ENCODE results near the gene OR2T35.
"Not testable (repeated sequence)": the region's sequence is repeated elsewhere in the genome, so short reads cannot be mapped to it uniquely, and the experiment has no call there.

Gene OR2T35, protein sequence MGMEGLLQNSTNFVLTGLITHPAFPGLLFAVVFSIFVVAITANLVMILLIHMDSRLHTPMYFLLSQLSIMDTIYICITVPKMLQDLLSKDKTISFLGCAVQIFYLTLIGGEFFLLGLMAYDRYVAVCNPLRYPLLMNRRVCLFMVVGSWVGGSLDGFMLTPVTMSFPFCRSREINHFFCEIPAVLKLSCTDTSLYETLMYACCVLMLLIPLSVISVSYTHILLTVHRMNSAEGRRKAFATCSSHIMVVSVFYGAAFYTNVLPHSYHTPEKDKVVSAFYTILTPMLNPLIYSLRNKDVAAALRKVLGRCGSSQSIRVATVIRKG

DNA sequence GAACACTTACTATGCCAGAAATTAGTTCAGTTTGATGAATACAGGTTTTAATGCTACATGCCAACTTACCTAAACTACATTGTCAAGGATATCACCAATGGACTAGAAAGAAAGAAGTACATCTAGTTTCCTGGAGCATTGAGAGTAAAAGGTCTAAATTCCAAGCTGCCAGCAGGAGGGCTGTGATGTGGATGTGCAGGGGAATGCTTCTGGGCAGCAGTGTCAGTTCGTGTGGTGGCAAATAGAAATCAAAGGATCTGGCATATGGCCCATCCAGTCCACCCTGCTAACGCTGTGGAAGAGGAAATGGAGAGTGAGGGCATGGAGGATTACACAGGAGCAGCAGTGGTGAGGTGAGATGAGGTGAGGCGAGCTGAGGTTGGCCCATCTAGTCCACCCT lies at the start of gene OR2T35:
OR2T35 (minus strand) TSS at position 101 of the 400 bp plus-strand sequence. CDS start 6,020 bp downstream, outside the sequence.
- H3K4me2 ChIP-seq (ENCODE audit: insufficient read depth, low read length); H4K20me1 ChIP-seq (ENCODE audit: insufficient read depth, low read length); H3K9me3 ChIP-seq (ENCODE audit: insufficient read depth, low read length, severe bottlenecking); DNase-seq; H3K79me2 ChIP-seq (ENCODE audit: insufficient read depth, low read length); H3K4me1 ChIP-seq (ENCODE audit: insufficient read depth, low read length); H3K9ac ChIP-seq (ENCODE audit: low read depth, low read length); H2AFZ ChIP-seq (ENCODE audit: low read depth, low read length); H3K27ac ChIP-seq (ENCODE audit: low read length); H3K4me3 ChIP-seq (ENCODE audit: low read depth in 1 of 2, low read length in 2 of 2); H3K27me3 ChIP-seq (ENCODE audit: insufficient read depth, low read length, poor library complexity); H3K36me3 ChIP-seq (ENCODE audit: insufficient read depth, low read length); ATAC-seq (ENCODE audit: insufficient read depth, low read depth): not testable (repeated sequence)

DNA sequence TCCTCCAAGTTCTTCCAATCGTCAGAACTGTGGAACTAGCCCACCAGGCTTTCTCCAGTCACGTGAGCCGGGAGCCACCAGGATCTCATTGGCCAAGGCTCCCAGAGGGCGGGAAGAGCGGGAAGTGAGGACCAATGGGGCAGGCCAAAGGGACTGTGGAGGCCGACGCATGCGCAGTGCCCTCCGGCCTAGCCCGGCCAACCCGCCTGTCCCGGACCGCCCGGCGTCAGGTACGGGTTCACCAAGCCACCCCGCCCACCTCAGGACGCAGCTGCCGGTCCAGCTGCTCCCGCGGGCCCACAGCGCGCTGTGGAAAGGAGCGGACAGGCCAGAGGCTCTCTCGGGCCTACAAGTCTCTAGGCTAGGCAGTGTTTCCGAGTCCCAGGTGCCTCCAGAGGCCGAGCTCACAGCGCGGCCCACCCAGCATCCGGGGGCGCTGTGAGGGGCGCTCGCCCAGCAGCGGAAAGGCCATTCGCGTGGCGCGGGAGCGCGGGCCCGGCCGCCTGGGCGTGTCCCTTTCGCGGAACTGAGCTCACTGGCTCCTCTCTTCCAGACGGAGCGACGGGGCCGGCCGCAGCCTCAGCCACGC lies 46.6 kb upstream of the OR2T35 start:
- DNase-seq (no peak), ATAC-seq (ENCODE audit: insufficient read depth, low read depth) (no peak)
- Histone ChIP-seq H3K27ac (ENCODE audit: low read length) (no peak overlapping the region), H3K36me3 (ENCODE audit: insufficient read depth, low read length) (no peaks in the 10 kb centered on the region), H4K20me1 (ENCODE audit: insufficient read depth, low read length) (no peaks in the 10 kb centered on the region), H2AFZ (ENCODE audit: low read depth, low read length) (no peak overlapping the region), H3K27me3 (ENCODE audit: insufficient read depth, low read length, poor library complexity) (no peaks in the 10 kb centered on the region), H3K4me2 (ENCODE audit: insufficient read depth, low read length) (no peak overlapping the region), H3K9me3 (ENCODE audit: insufficient read depth, low read length, severe bottlenecking) (no peaks in the 10 kb centered on the region), H3K4me3 (ENCODE audit: low read depth in 1 of 2, low read length in 2 of 2) (no peak overlapping the region), H3K79me2 (ENCODE audit: insufficient read depth, low read length) (no peaks in the 10 kb centered on the region), H3K9ac (ENCODE audit: low read depth, low read length) (no peak overlapping the region), H3K4me1 (ENCODE audit: insufficient read depth, low read length) (no peaks in the 10 kb centered on the region)
- TF ChIP-seq EZH2 (IDR thresholded peaks at IDR 0.05; ENCODE audit: borderline replicate concordance, low read depth, low read length, severe bottlenecking) = no peak
- TF ChIP-seq, protein P1, sequence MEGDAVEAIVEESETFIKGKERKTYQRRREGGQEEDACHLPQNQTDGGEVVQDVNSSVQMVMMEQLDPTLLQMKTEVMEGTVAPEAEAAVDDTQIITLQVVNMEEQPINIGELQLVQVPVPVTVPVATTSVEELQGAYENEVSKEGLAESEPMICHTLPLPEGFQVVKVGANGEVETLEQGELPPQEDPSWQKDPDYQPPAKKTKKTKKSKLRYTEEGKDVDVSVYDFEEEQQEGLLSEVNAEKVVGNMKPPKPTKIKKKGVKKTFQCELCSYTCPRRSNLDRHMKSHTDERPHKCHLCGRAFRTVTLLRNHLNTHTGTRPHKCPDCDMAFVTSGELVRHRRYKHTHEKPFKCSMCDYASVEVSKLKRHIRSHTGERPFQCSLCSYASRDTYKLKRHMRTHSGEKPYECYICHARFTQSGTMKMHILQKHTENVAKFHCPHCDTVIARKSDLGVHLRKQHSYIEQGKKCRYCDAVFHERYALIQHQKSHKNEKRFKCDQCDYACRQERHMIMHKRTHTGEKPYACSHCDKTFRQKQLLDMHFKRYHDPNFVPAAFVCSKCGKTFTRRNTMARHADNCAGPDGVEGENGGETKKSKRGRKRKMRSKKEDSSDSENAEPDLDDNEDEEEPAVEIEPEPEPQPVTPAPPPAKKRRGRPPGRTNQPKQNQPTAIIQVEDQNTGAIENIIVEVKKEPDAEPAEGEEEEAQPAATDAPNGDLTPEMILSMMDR (IDR thresholded peaks at IDR 0.05; ENCODE audit: borderline replicate concordance, extremely low read depth, low read length, poor library complexity, severe bottlenecking) = no peak

DNA sequence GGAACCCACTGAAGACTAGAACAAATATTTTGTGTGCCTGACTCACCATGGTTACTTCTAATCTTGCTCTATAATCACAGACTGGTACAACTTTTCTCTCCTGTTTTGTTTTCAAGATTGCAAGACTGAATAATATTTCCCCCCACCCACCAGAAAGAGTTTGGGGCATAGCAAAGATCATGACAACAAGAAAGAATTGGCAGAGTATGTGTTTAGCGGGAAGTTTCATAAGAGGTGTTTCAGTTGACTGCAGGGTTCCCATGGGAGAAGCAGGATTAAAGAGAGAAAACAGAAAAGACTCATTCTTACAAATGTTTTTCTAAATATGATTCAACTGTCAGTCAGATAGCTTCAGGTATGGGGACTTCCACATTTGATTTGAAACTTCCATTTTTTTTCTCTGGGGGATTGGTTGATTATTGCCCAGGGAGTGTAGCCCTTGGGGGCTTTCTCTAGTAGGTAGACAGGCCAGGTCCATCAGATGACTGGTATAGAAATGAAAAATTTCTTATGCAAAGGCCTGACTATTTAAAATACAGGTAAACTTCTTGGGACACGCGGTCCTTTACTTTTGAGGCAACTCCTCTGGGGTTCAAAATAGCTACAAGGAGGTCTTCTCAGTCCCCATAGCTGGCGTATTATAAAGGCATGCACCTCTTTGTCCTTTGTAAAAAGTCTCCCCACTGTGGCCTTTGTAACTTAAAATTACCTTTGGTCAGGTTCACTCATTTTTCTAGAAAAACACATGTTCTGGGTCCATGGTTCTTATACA lies 43.6 kb upstream of the OR2T35 start:
- ATAC-seq (ENCODE audit: insufficient read depth, low read depth) (no peak), DNase-seq (no peak)
- no peak overlapping the region for H3K27ac ChIP-seq (ENCODE audit: low read length)
- H3K4me2 ChIP-seq (ENCODE audit: insufficient read depth, low read length) = no peak overlapping the region
- no peaks in the 10 kb centered on the region for H3K9me3 ChIP-seq (ENCODE audit: insufficient read depth, low read length, severe bottlenecking)
- H3K79me2 ChIP-seq (ENCODE audit: insufficient read depth, low read length) = no peaks in the 10 kb centered on the region
- H3K9ac ChIP-seq (ENCODE audit: low read depth, low read length) = no peak overlapping the region
- no peaks in the 10 kb centered on the region for H3K27me3 ChIP-seq (ENCODE audit: insufficient read depth, low read length, poor library complexity)
- H4K20me1 ChIP-seq (ENCODE audit: insufficient read depth, low read length) = no peaks in the 10 kb centered on the region
- no peak overlapping the region for H3K4me3 ChIP-seq (ENCODE audit: low read depth in 1 of 2, low read length in 2 of 2)
- no peaks in the 10 kb centered on the region for H3K4me1 ChIP-seq (ENCODE audit: insufficient read depth, low read length)
- TF ChIP-seq EZH2 (IDR thresholded peaks at IDR 0.05; ENCODE audit: borderline replicate concordance, low read depth, low read length, severe bottlenecking) = no peak
- TF ChIP-seq, protein P1 (IDR thresholded peaks at IDR 0.05; ENCODE audit: borderline replicate concordance, extremely low read depth, low read length, poor library complexity, severe bottlenecking) = no peak
- no peaks in the 10 kb centered on the region for H3K36me3 ChIP-seq (ENCODE audit: insufficient read depth, low read length)
- no peak overlapping the region for H2AFZ ChIP-seq (ENCODE audit: low read depth, low read length)

DNA sequence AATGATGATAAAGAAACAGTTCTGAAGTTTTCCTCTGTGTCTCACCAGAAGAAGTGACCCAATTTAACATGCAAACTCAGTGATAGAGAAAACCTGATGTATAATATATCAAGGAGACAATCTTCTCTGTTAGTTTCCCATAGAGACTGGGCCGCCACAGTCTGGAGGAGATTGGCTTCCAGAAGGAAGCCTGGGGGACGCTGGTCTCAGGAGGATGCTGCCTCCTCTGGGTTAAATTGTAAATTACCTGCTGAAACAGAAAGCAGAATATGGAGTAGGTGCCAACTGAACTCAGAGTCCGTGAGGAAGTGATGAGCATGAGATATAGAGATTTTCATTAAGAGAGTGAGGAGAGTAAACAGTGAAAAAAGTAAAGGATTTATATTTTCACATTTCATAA lies 41.7 kb upstream of the OR2T35 start:
- peak; percentile 76 for ATAC-seq (ENCODE audit: insufficient read depth, low read depth)
- peak; percentile 19 for DNase-seq

More for the DNA sequence above, 41.7 kb upstream of the OR2T35 start:
- Histone ChIP-seq H3K36me3 (ENCODE audit: insufficient read depth, low read length) (no peaks in the 10 kb centered on the region), H3K27me3 (ENCODE audit: insufficient read depth, low read length, poor library complexity) (no peaks in the 10 kb centered on the region), H3K79me2 (ENCODE audit: insufficient read depth, low read length) (no peaks in the 10 kb centered on the region), H3K4me3 (ENCODE audit: low read depth in 1 of 2, low read length in 2 of 2) (no peak overlapping the region), H2AFZ (ENCODE audit: low read depth, low read length) (no peak overlapping the region), H3K27ac (ENCODE audit: low read length) (no peak overlapping the region), H4K20me1 (ENCODE audit: insufficient read depth, low read length) (no peaks in the 10 kb centered on the region), H3K9me3 (ENCODE audit: insufficient read depth, low read length, severe bottlenecking) (no peaks in the 10 kb centered on the region), H3K4me1 (ENCODE audit: insufficient read depth, low read length) (no peaks in the 10 kb centered on the region), H3K4me2 (ENCODE audit: insufficient read depth, low read length) (no peak overlapping the region), H3K9ac (ENCODE audit: low read depth, low read length) (no peak overlapping the region)
- TF ChIP-seq, protein P1 (IDR thresholded peaks at IDR 0.05; ENCODE audit: borderline replicate concordance, extremely low read depth, low read length, poor library complexity, severe bottlenecking) = peak; percentile 59
- no peak for TF ChIP-seq EZH2 (IDR thresholded peaks at IDR 0.05; ENCODE audit: borderline replicate concordance, low read depth, low read length, severe bottlenecking)
